Endothelial cell of umbilical vein (primary cell): Measurements from ENCODE around the gene CNTD1. TPM values are rescaled to one million over a fixed set of nuclear protein-coding genes. Genes with fewer than 3 reads are reported as not detected.
A peak's percentile ranks its signal among the peaks of the same experiment; 100 is the strongest.

Experiments
- BruUV-seq: library from RNA; stranded (reverse); fragments of 400-500 nt; replicated peaks from 2 replicates; lab custom pipeline; 2021; lab: Mats Ljungman, UMichigan
- CTCF ChIA-PET: fragments of 300-600, 350-600 bp; sonication (Branson Sonifier 250); formaldehyde crosslinking; loops from one replicate; lab custom pipeline; 2021; ENCODE audit warnings: antibody characterized with exemption, inconsistent platforms; lab: Charles Lee
- POLR2A ChIA-PET: fragments of 300-600, 350-600 bp; sonication (Branson Sonifier 250); formaldehyde crosslinking; loops from one replicate; lab custom pipeline; 2021; ENCODE audit warnings: antibody characterized with exemption, inconsistent platforms; lab: Charles Lee
- DNase-seq: peaks from one replicate; pipeline ENCODE4 v3.0.0-alpha.2; 2011; ENCODE audit warnings: low read depth, low spot score
- FAIRE-seq: peaks from 2 replicates; lab custom pipeline; 2011; peaks lifted over from hg19 to GRCh38; lab: Jason Lieb, UNC
- H2AFZ ChIP-seq: 2 replicates; pipeline ENCODE4 v1.6.0; 2012; ENCODE audit warnings: low read depth, low read length, control low read depth, inconsistent platforms
- H3K27ac ChIP-seq: 2 replicates; pipeline ENCODE4 v1.5.1; 2011; ENCODE audit warnings: low read depth, mild to moderate bottlenecking, control low read depth, low read length, moderate library complexity; ENCODE audit not compliant: insufficient read depth
- H3K27me3 ChIP-seq, 2 experiments: 2 replicates each; pipeline versions ENCODE4 v1.6.0 to v1.6.1; 2011; ENCODE audit warnings: low read length in 2 of 2, mixed read lengths in 1 of 2; ENCODE audit not compliant: control insufficient read depth in 2 of 2, insufficient read depth in 2 of 2
- H3K36me3 ChIP-seq, 2 experiments: 2 replicates in 1 of 2; 3 replicates in 1 of 2; pipeline ENCODE4 v1.5.1; 2011; ENCODE audit warnings: low read length in 2 of 2, mild to moderate bottlenecking in 1 of 2, moderate library complexity in 1 of 2; ENCODE audit not compliant: control insufficient read depth in 2 of 2, insufficient read depth in 2 of 2; ENCODE audit errors: extremely low read depth in 1 of 2
- H3K4me1 ChIP-seq: 3 replicates; pipeline ENCODE4 v1.5.1; 2011; ENCODE audit warnings: mild to moderate bottlenecking, low read length; ENCODE audit not compliant: control insufficient read depth, insufficient read depth; ENCODE audit errors: extremely low read depth
- H3K4me2 ChIP-seq: 2 replicates; pipeline ENCODE4 v1.6.1; 2011; ENCODE audit warnings: low read length, control low read depth, mixed read lengths; ENCODE audit not compliant: insufficient read depth
- H3K4me3 ChIP-seq, 3 experiments: fragments of 200-600 bp in 1 of 3; sonication (generic), shearing (Covaris generic) in 1 of 3; replicated peaks in 1 of 3; 2 replicates each; pipeline ENCODE4 v1.5.1; 2011 to 2016; ENCODE audit warnings: control low read depth in 3 of 3, low read length in 3 of 3, mild to moderate bottlenecking in 2 of 3, inconsistent platforms in 1 of 3, low read depth in 1 of 3, moderate library complexity in 1 of 3; ENCODE audit not compliant: insufficient read depth in 1 of 3
- H3K79me2 ChIP-seq: 2 replicates; pipeline ENCODE4 v1.6.0; 2012; ENCODE audit warnings: low read length, inconsistent platforms; ENCODE audit not compliant: control insufficient read depth, insufficient read depth
- H3K9ac ChIP-seq: replicated peaks from 2 replicates; pipeline ENCODE3; 2011; ENCODE audit warnings: low read length, control low read depth; ENCODE audit not compliant: insufficient read depth; ENCODE audit errors: extremely low read depth
- H3K9me1 ChIP-seq: replicated peaks from 3 replicates; pipeline ENCODE4 v1.6.0; 2011; ENCODE audit warnings: mild to moderate bottlenecking, low read length; ENCODE audit not compliant: control insufficient read depth, insufficient read depth; ENCODE audit errors: extremely low read depth
- H3K9me3 ChIP-seq: replicated peaks from 2 replicates; pipeline ENCODE4 v1.5.1; 2012; ENCODE audit warnings: low read length, inconsistent platforms; ENCODE audit not compliant: control insufficient read depth, insufficient read depth
- H4K20me1 ChIP-seq: replicated peaks from 2 replicates; pipeline ENCODE3; 2011; ENCODE audit warnings: mild to moderate bottlenecking, low read length; ENCODE audit not compliant: control insufficient read depth, insufficient read depth; ENCODE audit errors: extremely low read depth
- EZH2 ChIP-seq: IDR thresholded peaks from 2 replicates; pipeline ENCODE4 v1.6.1; 2012; ENCODE audit warnings: borderline replicate concordance, low read depth, mild to moderate bottlenecking, moderate library complexity, low read length, inconsistent platforms; ENCODE audit not compliant: severe bottlenecking
- GATA2 ChIP-seq: IDR thresholded peaks from 2 replicates; pipeline ENCODE4 v1.7.0; 2011; ENCODE audit warnings: low read depth, mild to moderate bottlenecking, moderate library complexity, mixed read lengths, low read length; ENCODE audit not compliant: insufficient read length, insufficient read depth
- JUN ChIP-seq: IDR thresholded peaks from 2 replicates; pipeline ENCODE4 v1.6.1; 2011; ENCODE audit warnings: borderline replicate concordance, low read depth; ENCODE audit not compliant: insufficient read length, insufficient read depth
- MYC ChIP-seq: IDR thresholded peaks from one replicate; pipeline ENCODE4 v1.6.1; 2011; ENCODE audit warnings: mild to moderate bottlenecking, low read depth, low read length
- POLR2A ChIP-seq: IDR thresholded peaks from 2 replicates; pipeline ENCODE4 v1.6.1; 2012; ENCODE audit warnings: low read depth, mild to moderate bottlenecking, control low read depth, low read length
- POLR2AphosphoS5 ChIP-seq: IDR thresholded peaks from 2 replicates; pipeline ENCODE4 v1.6.1; 2012; ENCODE audit warnings: low read depth, mild to moderate bottlenecking, control low read depth, low read length, moderate library complexity; ENCODE audit not compliant: insufficient read depth
- dilution Hi-C: fragments of 300-500 bp; cut with MboI; formaldehyde crosslinking; loops from one replicate; pipeline ENCODE4 v1.15.0; 2019; ENCODE audit warnings: low sequenced_read_pairs; ENCODE audit not compliant: extremely low pct_ligation_motif_present
- intact Hi-C: fragments of 100-400 bp; cut with micrococcal nuclease; formaldehyde crosslinking; loops from one replicate; pipeline ENCODE4 v1.10.0; 2022
- polyA plus RNA-seq, 4 experiments: library from polyadenylated mRNA; depleted of rRNA in 3 of 4; stranded (reverse) in 3 of 4; unstranded in 1 of 4; fragments of >200 nt; gene quantifications; 2 replicates each; pipeline versions ENCODE4 v1.2.1 to v1.2.3, GENCODE V29; 2011 to 2012; ENCODE audit warnings: missing spikeins in 1 of 4
- total RNA-seq: library from RNA; stranded (reverse); gene quantifications from 2 replicates; pipeline ENCODE4 v1.2.3, GENCODE V29; 2021
- TF ChIP-seq, protein P1 (sequence below), 2 donors: IDR thresholded peaks; 1 replicate in 1 of 2; 2 replicates in 1 of 2; pipeline ENCODE4 v1.5.1; 2011; ENCODE audit warnings: low read length in 2 of 2, mild to moderate bottlenecking in 2 of 2, moderate library complexity in 2 of 2, control low read depth in 1 of 2, inconsistent platforms in 1 of 2, low read depth in 1 of 2; ENCODE audit not compliant: insufficient read depth in 1 of 2; ENCODE audit errors: extremely low read depth in 1 of 2

CNTD1 gene
- total and polyA plus RNA-seq, 2 donors (not counting 3 experiments of a cell fraction or from before 2014, with no cell fraction given) = not detected

DNA sequence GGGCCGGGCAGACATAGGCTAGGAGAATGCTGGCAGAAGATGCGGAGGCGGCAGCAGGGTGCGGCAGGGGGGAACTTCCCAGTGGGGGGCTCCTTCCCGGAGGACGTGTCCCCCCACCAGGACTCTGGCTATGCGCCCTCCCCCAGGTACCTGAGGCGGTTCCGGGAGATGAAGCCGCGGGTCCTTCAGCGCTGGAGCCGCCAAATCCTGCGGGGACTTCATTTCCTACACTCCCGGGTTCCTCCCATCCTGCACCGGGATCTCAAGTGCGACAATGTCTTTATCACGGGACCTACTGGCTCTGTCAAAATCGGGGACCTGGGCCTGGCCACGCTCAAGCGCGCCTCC lies 14.9 kb upstream of the CNTD1 start:
- Histone ChIP-seq H3K9me3 (no peaks in the 10 kb centered on the region), H3K9ac (no peak overlapping the region), H3K4me1 (peaks cover 35% of the 10 kb centered on the region), H3K4me3 (no peak overlapping the region), H3K27ac (no peak overlapping the region), H4K20me1 (no peaks in the 10 kb centered on the region), H3K9me1 (no peaks in the 10 kb centered on the region), H2AFZ (no peak overlapping the region), H3K4me2 (peak overlapping the region; percentile 4), H3K36me3 (peaks cover 0 to 5% of the 10 kb centered on the region in 2 experiments), H3K27me3 (peaks cover 16% of the 10 kb centered on the region in 2 experiments), H3K79me2 (no peaks in the 10 kb centered on the region)
- BruUV-seq = no TSS peak
- FAIRE-seq (no peak), DNase-seq (no peak)
- dilution Hi-C loops = no loop called here
- ChIA-PET POLR2A (no interaction called here), CTCF (interaction anchor here (0.9 to 4.7 kb wide), 4 partner anchors 10 to 41 kb away, joined by 3 to 44 read pairs (median 12); partner anchors contain the start of genes BECN1 and VPS25)
- intact Hi-C loops = loop anchor here (5.0 kb wide), 1 partner anchor 106 kb away; the partner anchor contains the start of gene PLEKHH3
- no peak for TF ChIP-seq POLR2A
- TF ChIP-seq GATA2 = no peak
- TF ChIP-seq POLR2AphosphoS5 = no peak
- TF ChIP-seq JUN = no peak
- no peak for TF ChIP-seq EZH2
- TF ChIP-seq MYC = no peak

DNA sequence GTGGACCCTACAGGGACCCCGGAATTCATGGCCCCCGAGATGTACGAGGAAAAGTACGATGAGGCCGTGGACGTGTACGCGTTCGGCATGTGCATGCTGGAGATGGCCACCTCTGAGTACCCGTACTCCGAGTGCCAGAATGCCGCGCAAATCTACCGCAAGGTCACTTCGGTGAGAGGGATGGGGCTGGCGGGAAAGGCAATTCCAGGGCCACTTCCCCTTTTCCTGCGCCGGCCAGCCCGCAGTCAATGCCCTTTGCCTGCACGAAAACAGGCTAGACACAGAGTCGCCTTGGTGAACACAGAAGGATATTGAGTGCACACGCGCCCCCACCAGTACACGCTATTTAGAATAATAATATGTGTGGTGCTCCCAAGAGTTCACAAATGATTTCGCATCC lies 14.3 kb upstream of the CNTD1 start:
- H3K79me2 ChIP-seq = no peaks in the 10 kb centered on the region
- no peak overlapping the region for H3K4me3 ChIP-seq
- DNase-seq (no peak), FAIRE-seq (peak; percentile 63)
- intact Hi-C loops (loop anchor here (5.0 kb wide), 1 partner anchor 107 kb away; the partner anchor contains the start of gene PLEKHH3), dilution Hi-C loops (no loop called here)
- peaks cover 35% of the 10 kb centered on the region for H3K4me1 ChIP-seq
- H3K36me3 ChIP-seq = no peaks in the 10 kb centered on the region
- H3K9me1 ChIP-seq = no peaks in the 10 kb centered on the region
- no peaks in the 10 kb centered on the region for H3K9me3 ChIP-seq
- no peak for TF ChIP-seq GATA2
- TF ChIP-seq, protein P1, sequence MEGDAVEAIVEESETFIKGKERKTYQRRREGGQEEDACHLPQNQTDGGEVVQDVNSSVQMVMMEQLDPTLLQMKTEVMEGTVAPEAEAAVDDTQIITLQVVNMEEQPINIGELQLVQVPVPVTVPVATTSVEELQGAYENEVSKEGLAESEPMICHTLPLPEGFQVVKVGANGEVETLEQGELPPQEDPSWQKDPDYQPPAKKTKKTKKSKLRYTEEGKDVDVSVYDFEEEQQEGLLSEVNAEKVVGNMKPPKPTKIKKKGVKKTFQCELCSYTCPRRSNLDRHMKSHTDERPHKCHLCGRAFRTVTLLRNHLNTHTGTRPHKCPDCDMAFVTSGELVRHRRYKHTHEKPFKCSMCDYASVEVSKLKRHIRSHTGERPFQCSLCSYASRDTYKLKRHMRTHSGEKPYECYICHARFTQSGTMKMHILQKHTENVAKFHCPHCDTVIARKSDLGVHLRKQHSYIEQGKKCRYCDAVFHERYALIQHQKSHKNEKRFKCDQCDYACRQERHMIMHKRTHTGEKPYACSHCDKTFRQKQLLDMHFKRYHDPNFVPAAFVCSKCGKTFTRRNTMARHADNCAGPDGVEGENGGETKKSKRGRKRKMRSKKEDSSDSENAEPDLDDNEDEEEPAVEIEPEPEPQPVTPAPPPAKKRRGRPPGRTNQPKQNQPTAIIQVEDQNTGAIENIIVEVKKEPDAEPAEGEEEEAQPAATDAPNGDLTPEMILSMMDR (IDR thresholded peaks at IDR 0.05; ENCODE audit: extremely low read depth in 1 of 2, insufficient read depth in 1 of 2, low read depth in 1 of 2, low read length in 2 of 2) = no peak
- H3K9ac ChIP-seq = no peak overlapping the region
- H3K4me2 ChIP-seq = no peak overlapping the region
- H2AFZ ChIP-seq = no peak overlapping the region
- H4K20me1 ChIP-seq = no peaks in the 10 kb centered on the region
- H3K27ac ChIP-seq = no peak overlapping the region
- CTCF ChIA-PET = interaction anchor here (1.3 kb wide), 1 partner anchor 21 kb away, joined by 3 read pairs; no protein-coding TSS in a partner anchor
- no TSS peak for BruUV-seq
- POLR2A ChIA-PET = no interaction called here
- H3K27me3 ChIP-seq = peaks cover 16% of the 10 kb centered on the region in 2 experiments
